ENCODE results near the gene CYBC1.

CYBC1 gene

DNA sequence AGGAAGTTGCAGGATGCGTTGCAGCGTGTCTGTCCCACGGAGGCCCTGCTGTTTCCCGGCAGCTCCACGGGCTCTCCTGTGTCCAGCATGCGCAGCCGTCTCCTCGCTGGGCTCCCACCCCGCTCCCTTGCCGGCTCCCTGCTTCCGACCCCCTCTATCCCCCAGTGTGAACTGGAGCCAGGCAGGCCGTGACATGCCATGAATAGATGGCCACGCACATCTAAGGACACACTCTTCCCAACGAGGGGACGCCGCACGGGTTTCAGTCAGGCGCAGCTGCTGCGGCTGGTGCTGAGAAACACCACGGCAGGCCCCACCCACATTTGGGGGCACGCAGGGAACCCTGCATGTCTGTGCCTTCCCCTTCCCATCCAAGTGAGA, 41.6 kb downstream of the CYBC1 start:
- DNase-seq (ENCODE audit: low read depth in 2 of 2) = no peak

DNA sequence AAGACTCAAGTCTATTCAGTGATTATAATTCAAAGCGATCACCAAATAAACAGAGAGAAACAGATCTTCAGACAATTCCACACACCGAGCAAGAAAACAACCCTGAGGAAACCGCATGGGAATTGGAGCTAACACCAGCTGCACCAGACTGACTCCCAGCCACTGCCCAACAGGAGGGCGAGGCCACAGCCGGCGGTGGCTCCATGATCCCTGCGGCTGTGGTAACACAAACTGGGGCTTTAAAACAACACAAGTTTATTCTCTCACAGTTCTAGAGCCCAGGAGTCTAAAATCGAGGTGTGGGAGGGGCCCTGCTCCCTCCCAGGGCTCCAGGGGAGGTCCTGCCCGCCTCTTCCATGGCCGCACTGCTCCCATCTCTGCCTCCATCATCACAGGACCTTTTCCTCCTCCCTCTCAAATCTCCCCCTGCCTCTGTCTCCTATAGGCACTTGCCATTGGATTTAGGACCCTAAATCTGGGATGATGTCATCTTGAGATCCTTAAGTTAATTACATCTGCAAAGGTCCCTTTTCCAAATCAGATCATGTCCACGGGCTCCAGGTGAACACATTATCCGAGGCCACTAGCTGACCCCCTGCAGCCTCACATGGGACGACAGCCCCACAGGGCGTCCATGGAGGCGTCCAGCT, 42.1 kb downstream of the CYBC1 start:
- no peak for DNase-seq (ENCODE audit: low read depth in 2 of 2)

GRCh38 chr17:82407255-82407654, 43.3 kb downstream of the CYBC1 start:
- no peak for DNase-seq (ENCODE audit: low read depth in 2 of 2)

- no peak for DNase-seq (ENCODE audit: low read depth in 2 of 2)
These were observed 44.4 kb downstream of the CYBC1 start for GRCh38 chr17:82406131-82406671.

- no peak for DNase-seq (ENCODE audit: low read depth in 2 of 2)
These were observed 45.5 kb downstream of the CYBC1 start for GRCh38 chr17:82405051-82405450.

DNA sequence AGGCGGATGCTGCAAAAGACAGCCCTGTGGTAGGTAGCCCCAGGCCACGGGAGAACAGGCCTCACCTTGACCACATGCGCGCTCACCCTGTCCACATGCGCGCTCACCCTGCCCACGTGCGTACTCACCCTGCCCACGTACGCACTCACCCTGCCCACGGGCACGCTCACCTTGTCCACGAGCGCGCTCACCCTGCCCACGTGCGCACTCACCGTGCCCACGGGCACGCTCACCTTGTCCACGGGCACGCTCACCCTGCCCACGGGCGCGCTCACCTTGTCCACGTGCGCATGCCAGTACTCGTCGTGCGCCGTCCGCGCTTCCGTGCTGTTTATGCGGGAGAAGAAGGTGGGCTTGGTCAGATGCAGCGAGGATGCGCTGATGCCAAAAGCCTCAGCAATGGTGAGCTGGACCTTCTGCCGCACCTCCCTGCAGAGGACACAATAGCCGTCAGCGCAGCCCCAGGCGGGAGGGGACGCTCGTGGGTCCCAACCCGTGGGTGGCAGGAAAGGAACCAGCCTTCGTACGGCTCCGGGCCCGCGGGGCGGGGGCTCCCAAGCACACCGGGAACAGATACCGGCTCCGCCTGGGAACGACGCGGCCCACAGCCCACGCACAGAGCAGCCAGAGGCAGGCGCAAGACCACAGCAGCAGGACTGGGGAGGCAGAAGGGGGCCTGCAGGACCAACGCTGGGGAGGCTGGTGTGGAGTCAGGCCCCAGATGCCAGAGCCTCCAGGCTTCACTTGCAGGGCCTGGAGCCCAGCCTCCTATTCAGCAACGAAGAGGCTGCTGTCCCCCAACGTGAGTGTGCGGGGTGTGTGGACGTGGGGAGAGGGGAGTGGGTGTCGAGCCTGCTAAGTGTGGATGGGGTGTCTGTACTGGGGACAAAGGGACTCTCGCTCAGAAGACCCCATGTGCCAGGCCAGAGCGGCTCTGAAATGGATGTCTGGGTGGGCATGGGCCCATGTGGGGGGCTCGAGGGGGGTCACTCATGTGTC, 46.6 kb downstream of the CYBC1 start:
- no peak for DNase-seq (ENCODE audit: low read depth in 2 of 2)

- no peak for DNase-seq (ENCODE audit: low read depth in 2 of 2)
These were observed 47.7 kb downstream of the CYBC1 start for GRCh38 chr17:82402865-82403264.

- no peak for DNase-seq (ENCODE audit: low read depth in 2 of 2)
These were observed 49.7 kb downstream of the CYBC1 start for GRCh38 chr17:82400830-82401229.

- DNase-seq (ENCODE audit: low read depth in 2 of 2) = no peak
These were observed 50.3 kb downstream of the CYBC1 start for GRCh38 chr17:82400206-82400605.

DNA sequence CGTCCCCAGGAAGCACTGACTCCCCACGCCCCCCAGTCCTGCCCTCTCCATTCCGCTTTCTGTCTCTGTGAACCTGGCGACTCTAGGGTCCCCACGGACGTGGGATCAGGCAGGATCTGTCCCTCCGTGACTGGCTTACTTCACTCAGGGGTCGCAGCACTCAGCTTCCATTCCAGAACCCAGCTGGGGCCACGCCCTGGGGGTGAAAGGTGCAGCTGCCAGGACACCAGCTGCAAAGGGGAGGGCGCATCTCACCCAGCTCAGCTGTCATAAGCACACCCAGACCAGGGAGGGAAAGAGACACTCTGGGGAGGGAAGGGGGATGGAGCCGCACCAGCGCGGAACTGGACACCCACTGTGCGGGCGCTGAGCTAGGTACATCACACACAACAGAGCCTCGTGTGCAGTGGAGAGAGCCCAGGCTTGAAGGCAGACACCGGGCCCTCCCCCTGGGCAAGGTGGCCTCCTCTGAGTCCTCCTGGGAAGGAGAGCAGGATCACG, 50.9 kb downstream of the CYBC1 start:
- DNase-seq (ENCODE audit: low read depth in 2 of 2) = no peak

GRCh38 chr17:82399041-82399441, 51.5 kb downstream of the CYBC1 start:
- no peak for DNase-seq (ENCODE audit: low read depth in 2 of 2)

- DNase-seq (ENCODE audit: low read depth in 2 of 2) = no peak
These were observed 52.9 kb downstream of the CYBC1 start for GRCh38 chr17:82397449-82398335.

DNA sequence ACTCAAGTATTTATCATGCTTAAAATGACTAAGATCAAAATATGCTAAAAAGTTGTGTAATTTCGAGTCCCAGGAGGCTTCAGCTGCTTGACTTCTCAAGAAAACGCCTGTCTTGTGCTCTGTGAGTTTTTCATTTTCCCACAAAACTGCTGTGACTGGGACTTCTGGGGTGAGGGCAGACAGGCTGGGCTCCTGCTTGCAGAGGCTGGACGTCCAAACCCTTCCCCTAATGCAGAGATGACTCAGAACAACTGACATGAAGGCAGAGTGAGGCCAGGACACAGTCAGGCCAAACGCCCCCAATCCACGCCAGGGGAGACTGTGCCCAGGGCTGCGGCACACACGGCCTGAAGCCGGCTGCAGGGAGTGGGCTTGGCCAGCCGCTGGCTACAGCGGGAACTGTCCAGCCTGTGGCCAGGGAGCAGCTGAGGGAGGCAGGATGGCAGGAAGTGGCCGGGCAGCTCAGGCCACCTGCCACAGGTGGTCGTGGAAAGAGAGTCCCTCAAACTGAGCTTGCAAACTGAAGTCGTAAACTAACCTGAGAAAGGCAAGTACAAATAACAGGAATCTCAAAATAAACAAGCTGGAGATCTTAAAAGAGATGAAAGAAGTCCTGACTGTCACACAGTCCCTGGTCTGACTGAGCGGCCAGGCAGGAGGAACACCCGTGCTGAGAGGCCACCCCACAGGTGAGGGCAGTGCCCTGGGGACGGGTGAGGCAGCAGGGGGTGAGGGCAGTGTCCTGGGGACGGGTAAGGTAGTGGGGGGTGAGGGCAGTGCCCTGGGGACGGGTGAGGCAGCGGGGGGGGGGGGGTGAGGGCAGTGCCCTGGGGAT, 53.7 kb downstream of the CYBC1 start:
- DNase-seq (ENCODE audit: low read depth in 2 of 2) = no peak

DNA sequence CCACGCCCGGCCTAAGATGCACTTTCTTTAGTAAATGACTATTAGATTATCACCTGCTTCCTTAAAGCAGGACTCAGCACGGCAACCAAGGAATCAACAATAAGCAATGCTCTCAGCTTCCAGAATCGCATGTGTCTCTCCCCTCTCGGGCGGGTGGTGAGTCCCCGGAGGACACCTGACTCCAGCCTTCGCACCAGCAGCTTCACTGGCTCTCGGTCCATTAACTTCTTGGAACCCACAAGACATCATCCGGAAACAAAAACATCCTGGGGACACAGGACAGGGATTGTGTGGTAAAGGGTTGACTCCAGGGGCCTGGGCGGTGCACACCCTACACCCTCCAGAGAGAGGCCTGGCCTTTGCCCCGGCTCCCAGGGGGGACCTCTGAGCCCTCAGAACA, 56.3 kb downstream of the CYBC1 start:
- DNase-seq (ENCODE audit: low read depth in 2 of 2) = no peak

GRCh38 chr17:82392941-82393340, 57.6 kb downstream of the CYBC1 start:
- DNase-seq (ENCODE audit: low read depth in 2 of 2) = no peak
